Measurements from ENCODE around the gene HCFC1. TPM values are rescaled to one million over a fixed set of nuclear protein-coding genes. Genes with fewer than 3 reads are reported as not detected.

The HCFC1 gene
- polyA plus RNA-seq, 1 of the 3 experiments (the other 2 are of a cell fraction), result 9.5 TPM

DNA sequence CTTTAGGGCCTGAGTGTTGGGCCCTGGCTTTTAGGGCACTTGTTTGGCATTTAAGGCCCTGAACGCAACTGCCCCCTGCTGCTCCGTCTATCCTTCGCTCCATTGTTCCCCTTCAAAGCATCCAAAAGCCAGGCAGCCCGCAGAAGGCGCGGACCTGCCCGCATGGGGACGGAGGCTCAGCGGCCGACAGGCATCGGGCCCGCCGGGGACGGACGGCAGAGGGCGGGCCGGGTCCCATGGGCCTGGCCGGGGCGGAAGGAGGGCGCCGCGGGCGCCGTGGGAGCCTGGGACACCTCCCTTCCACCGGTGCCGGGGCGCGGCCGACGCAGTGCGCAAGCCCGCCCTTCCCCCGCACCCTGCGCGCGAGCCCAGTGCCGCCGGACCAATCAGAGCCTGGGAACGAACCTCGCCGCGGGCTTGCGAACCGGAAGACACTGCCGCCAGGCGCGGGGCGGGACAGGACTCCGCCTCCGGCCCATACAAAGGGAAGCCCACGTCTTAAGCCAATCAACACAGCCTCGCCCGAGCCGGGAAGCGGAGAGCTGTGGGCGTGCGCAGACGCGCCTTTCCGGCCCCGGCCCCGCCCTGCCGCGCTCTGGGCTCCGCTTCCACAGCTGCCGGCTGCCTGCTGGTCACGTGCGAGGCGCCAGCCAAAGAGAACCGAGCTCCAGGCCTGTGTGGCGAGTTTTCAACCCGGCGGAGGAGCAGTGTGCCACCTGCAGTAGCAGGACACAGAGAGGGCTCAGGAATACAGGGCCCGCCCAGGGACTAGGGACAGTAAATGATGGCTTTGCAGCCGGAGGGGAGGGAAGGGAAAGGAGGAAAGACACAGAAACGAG, 43.5 kb downstream of the HCFC1 start (continued):
- TF ChIP-seq, protein P1, sequence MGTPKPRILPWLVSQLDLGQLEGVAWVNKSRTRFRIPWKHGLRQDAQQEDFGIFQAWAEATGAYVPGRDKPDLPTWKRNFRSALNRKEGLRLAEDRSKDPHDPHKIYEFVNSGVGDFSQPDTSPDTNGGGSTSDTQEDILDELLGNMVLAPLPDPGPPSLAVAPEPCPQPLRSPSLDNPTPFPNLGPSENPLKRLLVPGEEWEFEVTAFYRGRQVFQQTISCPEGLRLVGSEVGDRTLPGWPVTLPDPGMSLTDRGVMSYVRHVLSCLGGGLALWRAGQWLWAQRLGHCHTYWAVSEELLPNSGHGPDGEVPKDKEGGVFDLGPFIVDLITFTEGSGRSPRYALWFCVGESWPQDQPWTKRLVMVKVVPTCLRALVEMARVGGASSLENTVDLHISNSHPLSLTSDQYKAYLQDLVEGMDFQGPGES (IDR thresholded peaks at IDR 0.05; ENCODE audit: low read depth, low read length), result no peak
- no peak for TF ChIP-seq FOXM1 (IDR thresholded peaks at IDR 0.05; ENCODE audit: low read depth)
- TF ChIP-seq FOSL2 (IDR thresholded peaks at IDR 0.05; ENCODE audit: borderline replicate concordance, low read depth), result no peak
- no peak for TF ChIP-seq NFIC (IDR thresholded peaks at IDR 0.05; ENCODE audit: borderline replicate concordance)
- no peak; the same call in none of the 2 replicates for TF ChIP-seq TAF1 (IDR thresholded peaks at IDR 0.05; ENCODE audit: borderline replicate concordance, low read depth, low read length)
- TF ChIP-seq RFX5 (IDR thresholded peaks at IDR 0.05; ENCODE audit: low read length), result peak; percentile 60; the same call in 1 of the 2 replicates
- no peak for TF ChIP-seq TCF12 (IDR thresholded peaks at IDR 0.05)
- TF ChIP-seq MEF2A (IDR thresholded peaks at IDR 0.05; ENCODE audit: borderline replicate concordance, low read depth), result no peak
- TF ChIP-seq GABPA (IDR thresholded peaks at IDR 0.05; ENCODE audit: low read depth), result peak; percentile 77
- TF ChIP-seq, protein P2, sequence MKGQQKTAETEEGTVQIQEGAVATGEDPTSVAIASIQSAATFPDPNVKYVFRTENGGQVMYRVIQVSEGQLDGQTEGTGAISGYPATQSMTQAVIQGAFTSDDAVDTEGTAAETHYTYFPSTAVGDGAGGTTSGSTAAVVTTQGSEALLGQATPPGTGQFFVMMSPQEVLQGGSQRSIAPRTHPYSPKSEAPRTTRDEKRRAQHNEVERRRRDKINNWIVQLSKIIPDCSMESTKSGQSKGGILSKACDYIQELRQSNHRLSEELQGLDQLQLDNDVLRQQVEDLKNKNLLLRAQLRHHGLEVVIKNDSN (IDR thresholded peaks at IDR 0.05; ENCODE audit: borderline replicate concordance, low read depth), result peak; percentile 95
- TF ChIP-seq, protein P3, sequence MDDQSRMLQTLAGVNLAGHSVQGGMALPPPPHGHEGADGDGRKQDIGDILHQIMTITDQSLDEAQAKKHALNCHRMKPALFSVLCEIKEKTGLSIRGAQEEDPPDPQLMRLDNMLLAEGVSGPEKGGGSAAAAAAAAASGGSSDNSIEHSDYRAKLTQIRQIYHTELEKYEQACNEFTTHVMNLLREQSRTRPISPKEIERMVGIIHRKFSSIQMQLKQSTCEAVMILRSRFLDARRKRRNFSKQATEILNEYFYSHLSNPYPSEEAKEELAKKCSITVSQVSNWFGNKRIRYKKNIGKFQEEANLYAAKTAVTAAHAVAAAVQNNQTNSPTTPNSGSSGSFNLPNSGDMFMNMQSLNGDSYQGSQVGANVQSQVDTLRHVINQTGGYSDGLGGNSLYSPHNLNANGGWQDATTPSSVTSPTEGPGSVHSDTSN (IDR thresholded peaks at IDR 0.05), result peak; percentile 71; the same call in 1 of the 2 replicates
- TF ChIP-seq, protein P4, sequence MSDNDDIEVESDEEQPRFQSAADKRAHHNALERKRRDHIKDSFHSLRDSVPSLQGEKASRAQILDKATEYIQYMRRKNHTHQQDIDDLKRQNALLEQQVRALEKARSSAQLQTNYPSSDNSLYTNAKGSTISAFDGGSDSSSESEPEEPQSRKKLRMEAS (IDR thresholded peaks at IDR 0.05; ENCODE audit: low read depth), result peak; percentile 86
- no peak for TF ChIP-seq GATA2 (CRISPR knock-in tag; IDR thresholded peaks at IDR 0.05)

DNA sequence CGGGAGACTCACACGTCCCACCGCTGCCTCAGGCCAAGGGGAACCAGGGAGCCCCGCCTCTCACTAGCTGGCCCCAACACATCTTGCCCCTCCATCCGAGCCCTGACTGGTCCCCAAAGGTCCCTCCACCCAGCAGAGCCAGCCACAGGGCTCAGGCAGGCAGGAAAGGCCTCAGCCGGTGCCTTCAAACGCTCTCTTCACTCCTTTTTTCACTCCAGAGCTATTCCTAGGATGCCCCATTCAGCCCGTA, 44.0 kb downstream of the HCFC1 start:
- H3K9me3 ChIP-seq, result no peaks in the 10 kb centered on the region
- H3K4me1 ChIP-seq (ENCODE audit: control insufficient read depth in 1 of 2, insufficient read depth in 2 of 2, low read depth in 1 of 2, low read length in 1 of 2), result peaks cover 0 to 55% of the 10 kb centered on the region in 2 experiments; a peak in 1 of 4 replicates
- TF ChIP-seq TEAD4 (IDR thresholded peaks at IDR 0.05; ENCODE audit: borderline replicate concordance, insufficient read depth), result no peak
- TF ChIP-seq EP300 (IDR thresholded peaks at IDR 0.05; ENCODE audit: borderline replicate concordance in 1 of 2, low read depth in 1 of 2, low read length in 1 of 2), result no peak
- TF ChIP-seq, protein P1 (IDR thresholded peaks at IDR 0.05; ENCODE audit: low read depth, low read length), result no peak
- TF ChIP-seq RAD21 (IDR thresholded peaks at IDR 0.05; ENCODE audit: low read length), result no peak
- TF ChIP-seq RCOR1 (IDR thresholded peaks at IDR 0.05; ENCODE audit: low read length), result 0 out of 2 replicates have a peak, but pooled peaks have one; percentile 1
- ChIA-PET CTCF (interaction anchor here (1.1 to 16.7 kb wide), 7 partner anchors 10 to 164 kb away, joined by 3 to 271 read pairs (median 6); partner anchors contain the start of genes PLXNB3 and RENBP), POLR2A (interaction anchor here (0.6 to 1.7 kb wide), 8 partner anchors 13 to 52 kb away, joined by 3 to 9 read pairs (median 4); partner anchors contain the start of gene RENBP)
- no peaks in the 10 kb centered on the region for H3K9me2 ChIP-seq
- H3K4me2 ChIP-seq, result peak overlapping the region; percentile 99
- H3K27me3 ChIP-seq (ENCODE audit: insufficient read depth), result peaks cover 5% of the 10 kb centered on the region; the same call in 1 of the 2 replicates
- WGBS (ENCODE audit: low lambda C conversion rate), result 3% methylated on average over 4 of the region's 8 CpGs
- DNase-seq, result no peak
- peaks cover 19% of the 10 kb centered on the region for H3F3A ChIP-seq (replicated peaks; ENCODE audit: insufficient read depth)
- H3K4me3 ChIP-seq (ENCODE audit: low read depth in 2 of 2, low read length in 1 of 2), result peak overlapping the region; percentile 71 to 94
- peak overlapping the region; percentile 57 for H2AFZ ChIP-seq (ENCODE audit: low read depth)
- H3K36me3 ChIP-seq (replicated peaks in 1 of 2; ENCODE audit: control insufficient read depth in 1 of 2, insufficient read depth in 2 of 2, low read length in 1 of 2), result peaks cover 5 to 31% of the 10 kb centered on the region in 2 experiments
- peaks cover 13% of the 10 kb centered on the region for H3K79me2 ChIP-seq (ENCODE audit: insufficient read depth)
- peak overlapping the region; percentile 97 for H3K27ac ChIP-seq (ENCODE audit: low read depth in 2 of 2, low read length in 1 of 2)
- H4K20me1 ChIP-seq (ENCODE audit: insufficient read depth), result peaks cover 15% of the 10 kb centered on the region
- H3K9ac ChIP-seq, result peak overlapping the region; percentile 99
